HEK293 (cell line): ENCODE data around the gene OR1M1.

Source experiments
- BCL11B ChIP-seq: fragments of 450-650 bp; formaldehyde crosslinking; IDR thresholded peaks from 2 replicates; pipeline ENCODE4 v1.5.1; 2016; ENCODE audit warnings: low read depth, missing biosample characterization, missing genetic modification characterization
- EGR2 ChIP-seq: fragments of 450-650 bp; formaldehyde crosslinking; IDR thresholded peaks from 2 replicates; pipeline ENCODE4 v1.5.1; 2016; ENCODE audit warnings: low read depth, missing biosample characterization, missing genetic modification characterization
- PRDM10 ChIP-seq: fragments of 450-650 bp; formaldehyde crosslinking; IDR thresholded peaks from 2 replicates; pipeline ENCODE4 v1.5.1; 2016; ENCODE audit warnings: missing biosample characterization, missing genetic modification characterization
- SP3 ChIP-seq: fragments of 450-650 bp; formaldehyde crosslinking; IDR thresholded peaks from 2 replicates; pipeline ENCODE4 v1.5.1; 2016; ENCODE audit warnings: missing biosample characterization, missing genetic modification characterization
- YY1 ChIP-seq: fragments of 450-650 bp; formaldehyde crosslinking; IDR thresholded peaks from 2 replicates; pipeline ENCODE4 v1.5.1; 2018; ENCODE audit warnings: missing biosample characterization, missing genetic modification characterization
- ZBTB11 ChIP-seq: fragments of 450-650 bp; formaldehyde crosslinking; conservative IDR thresholded peaks from 2 replicates; pipeline ENCODE4 v1.5.1; 2016; ENCODE audit warnings: low read depth, missing biosample characterization, missing genetic modification characterization
- ZBTB48 ChIP-seq: fragments of 450-650 bp; formaldehyde crosslinking; IDR thresholded peaks from 2 replicates; pipeline ENCODE4 v1.5.1; 2016; ENCODE audit warnings: missing biosample characterization, missing genetic modification characterization
- ZFP37 ChIP-seq: fragments of 450-650 bp; formaldehyde crosslinking; IDR thresholded peaks from 2 replicates; pipeline ENCODE4 v1.5.1; 2016; ENCODE audit warnings: missing biosample characterization, missing genetic modification characterization
- ZIC2 ChIP-seq: fragments of 450-650 bp; formaldehyde crosslinking; IDR thresholded peaks from 2 replicates; pipeline ENCODE4 v1.5.1; 2016; ENCODE audit warnings: missing biosample characterization, missing genetic modification characterization
- ZNF324 ChIP-seq: fragments of 450-650 bp; formaldehyde crosslinking; IDR thresholded peaks from 2 replicates; pipeline ENCODE4 v1.5.1; 2016; ENCODE audit warnings: missing biosample characterization, missing genetic modification characterization
- ZNF341 ChIP-seq: fragments of 450-650 bp; formaldehyde crosslinking; IDR thresholded peaks from 2 replicates; pipeline ENCODE4; 2016; ENCODE audit warnings: low read depth, missing biosample characterization, missing genetic modification characterization
- ZNF433 ChIP-seq: fragments of 450-650 bp; formaldehyde crosslinking; IDR thresholded peaks from 2 replicates; pipeline ENCODE4 v1.5.1; 2016; ENCODE audit warnings: missing biosample characterization, missing genetic modification characterization, low read depth
- ZNF596 ChIP-seq: fragments of 450-650 bp; IDR thresholded peaks from 2 replicates; pipeline ENCODE4 v1.5.0; 2018; ENCODE audit warnings: missing biosample characterization, mild to moderate bottlenecking, missing genetic modification characterization, moderate library complexity
- ZNF629 ChIP-seq: fragments of 450-650 bp; formaldehyde crosslinking; IDR thresholded peaks from 2 replicates; pipeline ENCODE4 v1.5.1; 2017; ENCODE audit warnings: missing biosample characterization, missing genetic modification characterization
- ZNF76 ChIP-seq: fragments of 450-650 bp; formaldehyde crosslinking; IDR thresholded peaks from 2 replicates; pipeline ENCODE4; 2016; ENCODE audit warnings: low read depth, missing biosample characterization, missing genetic modification characterization, borderline replicate concordance
- ZXDB ChIP-seq: fragments of 450-650 bp; formaldehyde crosslinking; IDR thresholded peaks from 2 replicates; pipeline ENCODE4 v1.5.1; 2016; ENCODE audit warnings: missing biosample characterization, missing genetic modification characterization
- TF ChIP-seq, protein P1 (sequence below): fragments of 450-650 bp; formaldehyde crosslinking; IDR thresholded peaks from 2 replicates; pipeline ENCODE4 v1.5.1; 2016; ENCODE audit warnings: missing biosample characterization, missing genetic modification characterization
- TF ChIP-seq, protein P2 (sequence below): fragments of 450-650 bp; formaldehyde crosslinking; IDR thresholded peaks from 2 replicates; pipeline ENCODE4 v1.5.1; 2016; ENCODE audit warnings: missing biosample characterization, missing genetic modification characterization

Gene OR1M1

DNA sequence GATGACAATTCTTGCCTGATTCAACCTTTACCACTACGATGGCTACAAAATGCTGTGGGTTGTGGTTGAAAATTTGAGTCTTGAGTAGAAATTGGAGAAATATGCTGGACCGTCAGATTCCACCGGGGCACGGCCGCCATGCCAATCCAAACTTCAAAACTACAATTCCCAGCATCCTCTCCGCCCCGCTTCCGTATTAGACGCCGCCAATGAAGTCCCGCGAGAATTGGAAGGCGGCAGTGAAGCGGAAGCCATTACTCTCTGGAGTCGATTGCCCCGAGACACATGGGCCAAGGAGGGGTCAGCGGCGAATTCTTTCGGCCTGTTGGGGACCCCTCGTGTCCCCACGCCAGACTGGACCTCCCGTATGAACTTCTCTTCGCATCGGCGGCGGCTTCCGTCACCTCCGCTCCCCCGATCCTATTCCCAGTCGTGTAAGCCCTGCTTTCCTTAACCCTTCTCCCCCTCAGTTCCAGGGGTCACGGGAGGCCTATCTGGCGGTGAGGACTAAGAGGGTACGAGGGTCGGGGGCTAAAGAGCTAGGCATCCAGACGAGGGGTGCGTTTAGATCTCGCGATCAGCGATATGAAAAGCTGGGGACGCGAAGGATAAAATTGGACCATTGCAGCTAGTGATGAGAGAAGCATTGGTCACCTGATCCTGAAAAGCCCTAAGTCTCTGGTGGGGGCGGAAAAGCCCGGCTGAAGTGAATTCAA, 53.5 kb downstream of the OR1M1 start, which contains the start of gene ZNF317 (continued):
- TF ChIP-seq ZNF341 (tag by site-specific recombination) (0 out of 2 replicates have a peak, but pooled peaks have one; percentile 20), ZBTB48 (peak; percentile 75), ZNF76 (peak; percentile 91), SP3 (tag by site-specific recombination) (peak; percentile 49), ZXDB (tag by site-specific recombination) (peak; percentile 66), ZBTB11 (tag by site-specific recombination) (0 out of 2 replicates have a peak, but pooled peaks have one; percentile 32), ZNF433 (tag by site-specific recombination) (no peak), ZNF629 (tag by site-specific recombination) (peak; percentile 25), ZIC2 (no peak), PRDM10 (tag by site-specific recombination) (peak; percentile 97), ZNF596 (tag by site-specific recombination) (no peak), ZNF324 (tag by site-specific recombination) (peak; percentile 51; the same call in 1 of the 2 replicates), YY1 (tag by site-specific recombination) (peak; percentile 83), BCL11B (tag by site-specific recombination) (0 out of 2 replicates have a peak, but pooled peaks have one; percentile 18), ZFP37 (tag by site-specific recombination) (peak; percentile 34; the same call in 1 of the 2 replicates), EGR2 (tag by site-specific recombination) (0 out of 2 replicates have a peak, but pooled peaks have one; percentile 10)
- TF ChIP-seq, protein P1, sequence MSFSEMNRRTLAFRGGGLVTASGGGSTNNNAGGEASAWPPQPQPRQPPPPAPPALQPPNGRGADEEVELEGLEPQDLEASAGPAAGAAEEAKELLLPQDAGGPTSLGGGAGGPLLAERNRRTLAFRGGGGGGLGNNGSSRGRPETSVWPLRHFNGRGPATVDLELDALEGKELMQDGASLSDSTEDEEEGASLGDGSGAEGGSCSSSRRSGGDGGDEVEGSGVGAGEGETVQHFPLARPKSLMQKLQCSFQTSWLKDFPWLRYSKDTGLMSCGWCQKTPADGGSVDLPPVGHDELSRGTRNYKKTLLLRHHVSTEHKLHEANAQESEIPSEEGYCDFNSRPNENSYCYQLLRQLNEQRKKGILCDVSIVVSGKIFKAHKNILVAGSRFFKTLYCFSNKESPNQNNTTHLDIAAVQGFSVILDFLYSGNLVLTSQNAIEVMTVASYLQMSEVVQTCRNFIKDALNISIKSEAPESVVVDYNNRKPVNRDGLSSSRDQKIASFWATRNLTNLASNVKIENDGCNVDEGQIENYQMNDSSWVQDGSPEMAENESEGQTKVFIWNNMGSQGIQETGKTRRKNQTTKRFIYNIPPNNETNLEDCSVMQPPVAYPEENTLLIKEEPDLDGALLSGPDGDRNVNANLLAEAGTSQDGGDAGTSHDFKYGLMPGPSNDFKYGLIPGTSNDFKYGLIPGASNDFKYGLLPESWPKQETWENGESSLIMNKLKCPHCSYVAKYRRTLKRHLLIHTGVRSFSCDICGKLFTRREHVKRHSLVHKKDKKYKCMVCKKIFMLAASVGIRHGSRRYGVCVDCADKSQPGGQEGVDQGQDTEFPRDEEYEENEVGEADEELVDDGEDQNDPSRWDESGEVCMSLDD, result peak; percentile 80
- TF ChIP-seq, protein P2, sequence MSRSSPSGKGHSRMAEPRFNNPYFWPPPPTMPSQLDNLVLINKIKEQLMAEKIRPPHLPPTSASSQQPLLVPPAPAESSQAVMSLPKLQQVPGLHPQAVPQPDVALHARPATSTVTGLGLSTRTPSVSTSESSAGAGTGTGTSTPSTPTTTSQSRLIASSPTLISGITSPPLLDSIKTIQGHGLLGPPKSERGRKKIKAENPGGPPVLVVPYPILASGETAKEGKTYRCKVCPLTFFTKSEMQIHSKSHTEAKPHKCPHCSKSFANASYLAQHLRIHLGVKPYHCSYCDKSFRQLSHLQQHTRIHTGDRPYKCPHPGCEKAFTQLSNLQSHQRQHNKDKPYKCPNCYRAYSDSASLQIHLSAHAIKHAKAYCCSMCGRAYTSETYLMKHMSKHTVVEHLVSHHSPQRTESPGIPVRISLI, result no peak
- TF ChIP-seq, all 188 proteins: peak for 24
